Skeletal muscle satellite cell (primary cell): ENCODE measurements around the gene SLC36A3.
A peak's percentile ranks its signal among the peaks of the same experiment; 100 is the strongest.
"Not testable (repeated sequence)": the region's sequence is repeated elsewhere in the genome, so short reads cannot be mapped to it uniquely, and the experiment has no call there.

Experiments used
- H3K27me3 ChIP-seq: 2 replicates; pipeline ENCODE4 v1.7.0; 2013; ENCODE audit warnings: low read length; ENCODE audit not compliant: control insufficient read depth, insufficient read depth
- H3K36me3 ChIP-seq: 2 replicates; pipeline ENCODE4 v1.7.0; 2013; ENCODE audit warnings: mild to moderate bottlenecking, control low read depth, low read length; ENCODE audit not compliant: insufficient read depth
- H3K4me1 ChIP-seq: 2 replicates; pipeline ENCODE4 v1.7.0; 2013; ENCODE audit warnings: low read length; ENCODE audit not compliant: control insufficient read depth, insufficient read depth
- H3K4me2 ChIP-seq: 2 replicates; pipeline ENCODE4 v1.7.0; 2013; ENCODE audit warnings: mild to moderate bottlenecking, low read length
- H3K4me3 ChIP-seq: 2 replicates; pipeline ENCODE4 v1.7.0; 2013; ENCODE audit warnings: low read length
- H3K9ac ChIP-seq: 2 replicates; pipeline ENCODE4 v1.7.0; 2013; ENCODE audit warnings: mild to moderate bottlenecking, low read depth, low read length, moderate library complexity
- H3K9me3 ChIP-seq: replicated peaks from 2 replicates; pipeline ENCODE4 v1.7.0; 2013; ENCODE audit warnings: mild to moderate bottlenecking, control low read depth, low read length

The SLC36A3 gene

GRCh38 chr5:151245680-151246219, 57.8 kb downstream of the SLC36A3 start:
- Histone ChIP-seq H3K4me1 (no peaks in the 10 kb centered on the region), H3K27me3 (peaks cover 36% of the 10 kb centered on the region), H3K4me3 (no peak overlapping the region), H3K4me2 (no peak overlapping the region), H3K9ac (no peak overlapping the region), H3K36me3 (no peaks in the 10 kb centered on the region), H3K9me3 (no peaks in the 10 kb centered on the region)

- H3K36me3 ChIP-seq, result no peaks in the 10 kb centered on the region
- H3K4me3 ChIP-seq, result no peak overlapping the region
These were observed 59.4 kb downstream of the SLC36A3 start for GRCh38 chr5:151244206-151244605.

GRCh38 chr5:151243564-151243963, 60.0 kb downstream of the SLC36A3 start:
- H3K4me2 ChIP-seq, result no peak overlapping the region
- H3K36me3 ChIP-seq, result no peaks in the 10 kb centered on the region
- no peaks in the 10 kb centered on the region for H3K9me3 ChIP-seq
- no peaks in the 10 kb centered on the region for H3K4me1 ChIP-seq
- H3K27me3 ChIP-seq, result peaks cover 33% of the 10 kb centered on the region
- no peak overlapping the region for H3K9ac ChIP-seq
- H3K4me3 ChIP-seq, result no peak overlapping the region

More at GRCh38 chr5:151244206-151244605, 59.4 kb downstream of the SLC36A3 start:
- Histone ChIP-seq H3K9me3 (no peaks in the 10 kb centered on the region), H3K27me3 (peaks cover 34% of the 10 kb centered on the region), H3K4me2 (no peak overlapping the region), H3K9ac (no peak overlapping the region), H3K4me1 (no peaks in the 10 kb centered on the region)

GRCh38 chr5:151243127-151243526, 60.4 kb downstream of the SLC36A3 start:
- Histone ChIP-seq H3K4me1 (no peaks in the 10 kb centered on the region), H3K36me3 (no peaks in the 10 kb centered on the region), H3K9me3 (no peaks in the 10 kb centered on the region), H3K27me3 (peaks cover 33% of the 10 kb centered on the region), H3K4me3 (no peak overlapping the region), H3K4me2 (no peak overlapping the region), H3K9ac (no peak overlapping the region)

- H3K36me3 ChIP-seq, result no peaks in the 10 kb centered on the region
- H3K4me2 ChIP-seq, result no peak overlapping the region
- no peak overlapping the region for H3K9ac ChIP-seq
- H3K9me3 ChIP-seq, result no peaks in the 10 kb centered on the region
- no peaks in the 10 kb centered on the region for H3K4me1 ChIP-seq
- H3K27me3 ChIP-seq, result peaks cover 24% of the 10 kb centered on the region
- no peak overlapping the region for H3K4me3 ChIP-seq
These were observed 62.5 kb downstream of the SLC36A3 start for GRCh38 chr5:151240924-151241635.

GRCh38 chr5:151240268-151240835, 63.2 kb downstream of the SLC36A3 start:
- H3K4me3 ChIP-seq, H3K36me3 ChIP-seq, H3K4me1 ChIP-seq, H3K9me3 ChIP-seq, H3K9ac ChIP-seq, H3K4me2 ChIP-seq: not testable (repeated sequence)
- peaks cover 16% of the 10 kb centered on the region for H3K27me3 ChIP-seq

- peak overlapping the region; percentile 66 for H3K4me2 ChIP-seq
- H3K9me3 ChIP-seq, result no peaks in the 10 kb centered on the region
- H3K9ac ChIP-seq, result no peak overlapping the region
- peaks cover 19% of the 10 kb centered on the region for H3K27me3 ChIP-seq
- no peak overlapping the region for H3K4me3 ChIP-seq
- no peaks in the 10 kb centered on the region for H3K36me3 ChIP-seq
- no peaks in the 10 kb centered on the region for H3K4me1 ChIP-seq
These were observed 64.2 kb downstream of the SLC36A3 start for GRCh38 chr5:151239237-151239861.

GRCh38 chr5:151238303-151238741, 65.2 kb downstream of the SLC36A3 start:
- H3K4me2 ChIP-seq, result peak overlapping the region; percentile 66
- no peaks in the 10 kb centered on the region for H3K4me1 ChIP-seq
- no peaks in the 10 kb centered on the region for H3K36me3 ChIP-seq
- H3K4me3 ChIP-seq, result no peak overlapping the region
- H3K27me3 ChIP-seq, result peaks cover 26% of the 10 kb centered on the region
- no peak overlapping the region for H3K9ac ChIP-seq
- H3K9me3 ChIP-seq, result no peaks in the 10 kb centered on the region

- Histone ChIP-seq H3K9ac (no peak overlapping the region), H3K4me2 (no peak overlapping the region), H3K4me3 (no peak overlapping the region), H3K4me1 (no peaks in the 10 kb centered on the region), H3K9me3 (no peaks in the 10 kb centered on the region), H3K36me3 (no peaks in the 10 kb centered on the region), H3K27me3 (peaks cover 33% of the 10 kb centered on the region)
These were observed 65.9 kb downstream of the SLC36A3 start for GRCh38 chr5:151237685-151238084.

GRCh38 chr5:151236888-151237287, 66.7 kb downstream of the SLC36A3 start:
- H3K9ac ChIP-seq, result no peak overlapping the region
- H3K4me1 ChIP-seq, result no peaks in the 10 kb centered on the region
- no peaks in the 10 kb centered on the region for H3K9me3 ChIP-seq

GRCh38 chr5:151235239-151235571, 68.4 kb downstream of the SLC36A3 start:
- H3K27me3 ChIP-seq, result peaks cover 54% of the 10 kb centered on the region
- not testable (repeated sequence) for H3K36me3 ChIP-seq, H3K9me3 ChIP-seq, H3K4me3 ChIP-seq, H3K4me1 ChIP-seq, H3K4me2 ChIP-seq, H3K9ac ChIP-seq

More at GRCh38 chr5:151236888-151237287, 66.7 kb downstream of the SLC36A3 start:
- Histone ChIP-seq H3K27me3 (peaks cover 40% of the 10 kb centered on the region), H3K4me3 (no peak overlapping the region), H3K4me2 (no peak overlapping the region), H3K36me3 (no peaks in the 10 kb centered on the region)
